ENCODE measurements around the gene SUSD3. TPM values are rescaled to one million over a fixed set of nuclear protein-coding genes. Genes with fewer than 3 reads are reported as not detected.
A peak's percentile ranks its signal among the peaks of the same experiment; 100 is the strongest.

The SUSD3 gene
- total and polyA plus RNA-seq, 4 donors = 4.1 to 19.2 (median 11.8) TPM

DNA sequence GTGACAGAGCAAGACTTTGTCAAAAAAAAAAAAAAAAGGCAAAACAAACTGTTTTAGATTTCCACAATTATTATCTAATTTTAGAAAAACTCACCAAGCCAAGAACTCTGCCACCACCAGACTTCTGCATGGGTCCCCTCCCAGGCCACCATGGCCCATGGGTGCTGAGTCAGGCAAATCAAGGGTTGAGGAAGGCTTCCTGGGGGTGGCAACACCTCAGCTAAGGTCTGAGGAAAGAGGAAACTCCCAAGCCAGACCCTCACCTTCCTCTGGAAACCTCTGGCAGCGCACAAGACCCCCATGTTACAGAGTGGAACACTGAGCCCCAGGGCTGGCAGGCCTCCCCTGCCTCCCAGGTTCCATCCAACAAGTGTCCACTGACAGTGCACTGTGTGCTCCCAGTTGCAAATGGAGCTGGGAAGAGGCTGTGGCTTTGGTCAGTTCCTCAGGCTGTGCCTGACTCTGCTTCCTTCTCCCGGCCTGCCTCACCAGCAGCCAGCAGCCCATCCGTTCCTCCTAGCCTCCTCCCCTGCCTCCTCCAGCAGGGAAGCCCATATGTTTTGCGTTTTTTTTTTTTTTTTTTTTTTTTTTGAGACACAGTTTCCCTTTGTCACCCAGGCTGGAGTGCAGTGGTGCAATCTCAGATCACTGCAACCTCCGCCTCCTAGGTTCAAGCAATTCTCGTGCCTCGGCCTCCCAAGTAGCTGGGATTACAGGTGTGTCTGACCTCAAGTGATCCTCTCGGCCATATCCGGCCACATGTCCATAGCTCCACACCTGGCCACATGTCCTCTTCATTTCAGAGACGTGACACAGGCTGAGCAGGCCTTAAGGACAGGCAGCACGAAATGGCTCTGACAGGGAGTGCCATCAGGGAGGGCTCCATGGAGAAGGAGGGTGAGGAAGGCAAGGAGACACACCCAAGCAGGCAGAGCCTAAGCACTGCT lies 3.5 kb upstream of the SUSD3 start:
- peaks cover 9 to 17% (median 10%) of the 10 kb centered on the region in 4 donors for H3K4me1 ChIP-seq (ENCODE audit: control insufficient read depth in 4 of 4, insufficient read depth in 4 of 4, low read length in 3 of 4)
- H3K9ac ChIP-seq (ENCODE audit: low read depth in 1 of 2, low read length in 2 of 2) = no peak overlapping the region
- DNase-seq (ENCODE audit: low spot score) = no peak
- H3K4me3 ChIP-seq (ENCODE audit: low read depth in 1 of 3, low read length in 3 of 3) = no peak overlapping the region
- no peaks in the 10 kb centered on the region for H3K9me3 ChIP-seq (ENCODE audit: control insufficient read depth in 4 of 4, low read length in 3 of 4)
- no peaks in the 10 kb centered on the region for H3K36me3 ChIP-seq (ENCODE audit: control insufficient read depth in 4 of 4, insufficient read depth in 3 of 4, low read depth in 1 of 4, low read length in 3 of 4)
- no peak overlapping the region for H3K27ac ChIP-seq (ENCODE audit: low read depth in 1 of 2, low read length in 2 of 2)
- no peaks in the 10 kb centered on the region for H3K27me3 ChIP-seq (ENCODE audit: control insufficient read depth in 4 of 4, insufficient read depth in 4 of 4, low read length in 3 of 4)
- TF ChIP-seq GABPA (IDR thresholded peaks at IDR 0.05 in 1 of 2, conservative IDR thresholded peaks at IDR 0.05 in 1 of 2) = no peak
- TF ChIP-seq EGR1 (IDR thresholded peaks at IDR 0.05; ENCODE audit: low read depth in 2 of 2) = no peak
- no peak for TF ChIP-seq HNF4G (IDR thresholded peaks at IDR 0.05)
- TF ChIP-seq TAF1 (conservative IDR thresholded peaks at IDR 0.05) = no peak
- WGBS = 91% methylated on average over 11 of the region's 11 CpGs

DNA sequence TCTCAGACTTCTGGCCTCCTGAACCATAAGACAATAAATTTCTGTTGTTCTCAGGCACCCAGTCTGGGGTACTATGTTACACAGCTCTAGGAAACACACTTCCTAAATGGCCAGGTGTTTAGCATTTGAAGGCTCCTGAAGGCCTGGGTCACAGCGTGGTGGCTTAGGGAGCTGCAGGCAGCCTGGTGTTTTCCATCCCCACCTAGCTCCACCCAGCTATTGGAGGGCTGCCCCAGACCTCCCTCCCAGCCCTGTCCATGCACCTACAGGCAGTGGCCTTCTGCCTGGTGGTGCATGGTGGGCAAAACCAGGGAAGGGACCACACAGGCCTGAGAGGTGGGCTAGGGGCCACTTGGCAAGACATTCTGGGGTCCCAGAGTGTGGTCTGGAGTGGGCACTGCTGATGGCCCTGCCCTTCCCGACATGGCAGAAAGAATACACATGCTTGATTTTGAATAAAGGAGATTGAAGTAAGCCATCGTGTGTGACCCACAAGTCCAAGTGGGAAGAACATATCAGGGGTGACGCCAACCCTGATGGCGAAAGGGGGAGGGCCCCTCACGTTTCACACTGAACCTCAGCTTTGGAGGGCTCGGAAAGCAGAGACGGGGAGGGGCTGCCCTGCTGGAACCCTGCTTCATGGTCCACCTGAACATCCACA lies 1.3 kb upstream of the SUSD3 start:
- no peak for DNase-seq (ENCODE audit: low spot score)
- H3K4me1 ChIP-seq (ENCODE audit: control insufficient read depth in 4 of 4, insufficient read depth in 4 of 4, low read length in 3 of 4) = peaks cover 9 to 33% (median 26%) of the 10 kb centered on the region in 4 donors
- no peak overlapping the region for H3K27ac ChIP-seq (ENCODE audit: low read depth in 1 of 2, low read length in 2 of 2)

DNA sequence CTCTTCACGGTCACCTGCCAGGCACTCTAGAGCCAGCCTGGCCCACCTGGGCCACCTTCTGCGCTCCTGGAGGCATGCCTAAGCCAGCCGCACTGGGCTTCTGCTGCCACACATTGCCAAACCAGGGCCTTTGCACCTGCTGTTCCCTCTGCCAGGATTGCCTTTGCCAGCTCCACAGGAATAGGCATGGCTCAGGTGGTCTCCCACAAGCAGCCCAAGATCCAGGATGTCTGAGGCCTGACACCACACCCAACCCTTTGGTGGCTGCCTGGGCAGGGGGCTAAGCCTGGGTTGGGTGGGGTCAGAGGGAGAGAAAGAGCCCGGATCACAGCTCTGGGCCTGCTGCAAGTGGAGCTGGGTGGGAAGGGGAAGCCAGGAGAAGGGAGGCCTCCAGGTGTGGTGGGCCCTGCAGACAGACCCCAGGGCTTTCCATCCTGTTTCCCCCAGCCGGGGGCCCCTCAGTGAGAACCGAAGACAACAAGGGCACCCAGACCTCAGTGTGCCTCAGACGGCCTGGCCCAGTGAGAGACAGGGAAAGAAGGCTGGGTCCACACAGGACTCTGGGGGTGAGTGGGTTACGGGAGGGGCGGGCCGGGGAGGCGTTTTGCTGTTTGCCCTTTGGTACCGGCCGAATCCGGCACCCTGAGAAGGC lies 672 bp upstream of the SUSD3 start:
- Histone ChIP-seq H3K4me1 (ENCODE audit: control insufficient read depth in 4 of 4, insufficient read depth in 4 of 4, low read length in 3 of 4) (peaks cover 9 to 40% (median 30%) of the 10 kb centered on the region in 4 donors), H3K9me3 (ENCODE audit: control insufficient read depth in 4 of 4, low read length in 3 of 4) (no peaks in the 10 kb centered on the region), H3K27me3 (ENCODE audit: control insufficient read depth in 4 of 4, insufficient read depth in 4 of 4, low read length in 3 of 4) (no peaks in the 10 kb centered on the region), H3K36me3 (ENCODE audit: control insufficient read depth in 4 of 4, insufficient read depth in 3 of 4, low read depth in 1 of 4, low read length in 3 of 4) (no peaks in the 10 kb centered on the region), H3K27ac (ENCODE audit: low read depth in 1 of 2, low read length in 2 of 2) (peak overlapping the region in 1 of 2 donors; percentile 4), H3K9ac (ENCODE audit: low read depth in 1 of 2, low read length in 2 of 2) (no peak overlapping the region), H3K4me3 (ENCODE audit: low read depth in 1 of 3, low read length in 3 of 3) (no peak overlapping the region)
- WGBS = 58% methylated on average over 14 of the region's 14 CpGs
- TF ChIP-seq JUND (IDR thresholded peaks at IDR 0.05) = no peak
- TF ChIP-seq TAF1 (conservative IDR thresholded peaks at IDR 0.05) = no peak
- no peak for DNase-seq (ENCODE audit: low spot score)

More for the DNA sequence above, 1.3 kb upstream of the SUSD3 start:
- TF ChIP-seq, protein P1, sequence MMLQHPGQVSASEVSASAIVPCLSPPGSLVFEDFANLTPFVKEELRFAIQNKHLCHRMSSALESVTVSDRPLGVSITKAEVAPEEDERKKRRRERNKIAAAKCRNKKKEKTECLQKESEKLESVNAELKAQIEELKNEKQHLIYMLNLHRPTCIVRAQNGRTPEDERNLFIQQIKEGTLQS (IDR thresholded peaks at IDR 0.05) = no peak
- TF ChIP-seq, protein P2, sequence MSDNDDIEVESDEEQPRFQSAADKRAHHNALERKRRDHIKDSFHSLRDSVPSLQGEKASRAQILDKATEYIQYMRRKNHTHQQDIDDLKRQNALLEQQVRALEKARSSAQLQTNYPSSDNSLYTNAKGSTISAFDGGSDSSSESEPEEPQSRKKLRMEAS (IDR thresholded peaks at IDR 0.05) = no peak
- TF ChIP-seq TAF1 (conservative IDR thresholded peaks at IDR 0.05) = no peak
- TF ChIP-seq FOXA1 (IDR thresholded peaks at IDR 0.05) = no peak
- no peak for TF ChIP-seq NR2F2 (IDR thresholded peaks at IDR 0.05)
- no peak for TF ChIP-seq EGR1 (IDR thresholded peaks at IDR 0.05; ENCODE audit: low read depth in 2 of 2)
- no peak for TF ChIP-seq JUND (IDR thresholded peaks at IDR 0.05)
- TF ChIP-seq SP1 (IDR thresholded peaks at IDR 0.05) = no peak
- TF ChIP-seq RXRA (IDR thresholded peaks at IDR 0.05) = no peak
- TF ChIP-seq, protein P3, sequence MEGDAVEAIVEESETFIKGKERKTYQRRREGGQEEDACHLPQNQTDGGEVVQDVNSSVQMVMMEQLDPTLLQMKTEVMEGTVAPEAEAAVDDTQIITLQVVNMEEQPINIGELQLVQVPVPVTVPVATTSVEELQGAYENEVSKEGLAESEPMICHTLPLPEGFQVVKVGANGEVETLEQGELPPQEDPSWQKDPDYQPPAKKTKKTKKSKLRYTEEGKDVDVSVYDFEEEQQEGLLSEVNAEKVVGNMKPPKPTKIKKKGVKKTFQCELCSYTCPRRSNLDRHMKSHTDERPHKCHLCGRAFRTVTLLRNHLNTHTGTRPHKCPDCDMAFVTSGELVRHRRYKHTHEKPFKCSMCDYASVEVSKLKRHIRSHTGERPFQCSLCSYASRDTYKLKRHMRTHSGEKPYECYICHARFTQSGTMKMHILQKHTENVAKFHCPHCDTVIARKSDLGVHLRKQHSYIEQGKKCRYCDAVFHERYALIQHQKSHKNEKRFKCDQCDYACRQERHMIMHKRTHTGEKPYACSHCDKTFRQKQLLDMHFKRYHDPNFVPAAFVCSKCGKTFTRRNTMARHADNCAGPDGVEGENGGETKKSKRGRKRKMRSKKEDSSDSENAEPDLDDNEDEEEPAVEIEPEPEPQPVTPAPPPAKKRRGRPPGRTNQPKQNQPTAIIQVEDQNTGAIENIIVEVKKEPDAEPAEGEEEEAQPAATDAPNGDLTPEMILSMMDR (IDR thresholded peaks at IDR 0.05; ENCODE audit: low read depth, low read length, missing input control) = no peak
- H3K9ac ChIP-seq (ENCODE audit: low read depth in 1 of 2, low read length in 2 of 2) = no peak overlapping the region
- no peak overlapping the region for H3K4me3 ChIP-seq (ENCODE audit: low read depth in 1 of 3, low read length in 3 of 3)
- H3K27me3 ChIP-seq (ENCODE audit: control insufficient read depth in 4 of 4, insufficient read depth in 4 of 4, low read length in 3 of 4) = no peaks in the 10 kb centered on the region
- 91% methylated on average over 8 of the region's 8 CpGs for WGBS
- no peaks in the 10 kb centered on the region for H3K36me3 ChIP-seq (ENCODE audit: control insufficient read depth in 4 of 4, insufficient read depth in 3 of 4, low read depth in 1 of 4, low read length in 3 of 4)
- H3K9me3 ChIP-seq (ENCODE audit: control insufficient read depth in 4 of 4, low read length in 3 of 4) = no peaks in the 10 kb centered on the region
